Liver (tissue), 9 donors: ENCODE measurements around the gene AQP9. TPM values are rescaled to one million over a fixed set of nuclear protein-coding genes. Genes with fewer than 3 reads are reported as not detected.

Experiments
- DNase-seq: peaks from one replicate; pipeline ENCODE4 v3.0.0-alpha.2; 2017; ENCODE audit warnings: low spot score
- H3K27ac ChIP-seq, 2 donors: one replicate each; pipeline ENCODE4 v1.7.0; 2013; ENCODE audit warnings: inconsistent platforms in 2 of 2, low read length in 2 of 2, control low read depth in 1 of 2, low read depth in 1 of 2, mild to moderate bottlenecking in 1 of 2
- H3K27me3 ChIP-seq, 4 donors: one replicate each; pipeline versions ENCODE4 v1.6.1 to v1.7.0; 2013; ENCODE audit warnings: low read length in 3 of 4, inconsistent platforms in 1 of 4, mild to moderate bottlenecking in 1 of 4, moderate library complexity in 1 of 4; ENCODE audit not compliant: control insufficient read depth in 4 of 4, insufficient read depth in 4 of 4
- H3K36me3 ChIP-seq, 4 donors: one replicate each; pipeline versions ENCODE4 v1.6.1 to v1.7.0; 2013; ENCODE audit warnings: low read length in 3 of 4, mild to moderate bottlenecking in 3 of 4, low read depth in 1 of 4, moderate library complexity in 1 of 4; ENCODE audit not compliant: control insufficient read depth in 4 of 4, insufficient read depth in 3 of 4
- H3K4me1 ChIP-seq, 4 donors: one replicate each; pipeline versions ENCODE4 v1.6.1 to v1.7.0; 2013; ENCODE audit warnings: low read length in 3 of 4, mild to moderate bottlenecking in 3 of 4, moderate library complexity in 1 of 4; ENCODE audit not compliant: control insufficient read depth in 4 of 4, insufficient read depth in 4 of 4
- H3K4me3 ChIP-seq, 3 donors: one replicate each; pipeline versions ENCODE4 v1.6.1 to v1.7.0; 2013; ENCODE audit warnings: low read length in 3 of 3, control low read depth in 1 of 3, low read depth in 1 of 3, mild to moderate bottlenecking in 1 of 3
- H3K9ac ChIP-seq, 2 donors: one replicate each; pipeline ENCODE4 v1.7.0; 2013; ENCODE audit warnings: low read length in 2 of 2, mild to moderate bottlenecking in 2 of 2, moderate library complexity in 2 of 2, control low read depth in 1 of 2, low read depth in 1 of 2
- H3K9me3 ChIP-seq, 4 donors: one replicate each; pipeline versions ENCODE4 v1.6.1 to v1.7.0; 2013; ENCODE audit warnings: low read length in 3 of 4; ENCODE audit not compliant: control insufficient read depth in 4 of 4
- ATF3 ChIP-seq: IDR thresholded peaks from 2 replicates; pipeline ENCODE4 v1.6.1; 2016; ENCODE audit warnings: antibody characterized with exemption
- EGR1 ChIP-seq, 2 donors: IDR thresholded peaks; 2 replicates each; pipeline ENCODE4 v1.6.1; 2016 to 2018; ENCODE audit warnings: antibody characterized with exemption in 2 of 2, low read depth in 2 of 2
- FOXA1 ChIP-seq: IDR thresholded peaks from 2 replicates; pipeline ENCODE4 v1.6.1; 2016; ENCODE audit warnings: antibody characterized with exemption
- FOXA2 ChIP-seq: IDR thresholded peaks from 2 replicates; pipeline ENCODE4 v1.6.1; 2016; ENCODE audit warnings: antibody characterized with exemption
- GABPA ChIP-seq, 2 donors: IDR thresholded peaks in 1 of 2; conservative IDR thresholded peaks in 1 of 2; 2 replicates each; pipeline ENCODE4 v1.6.1; 2016; ENCODE audit warnings: antibody characterized with exemption in 2 of 2, mild to moderate bottlenecking in 1 of 2, moderate library complexity in 1 of 2
- HNF4A ChIP-seq, 2 donors: conservative IDR thresholded peaks; 2 replicates each; pipeline ENCODE4 v1.6.1; 2016; ENCODE audit warnings: antibody characterized with exemption in 2 of 2, mild to moderate bottlenecking in 2 of 2
- HNF4G ChIP-seq: IDR thresholded peaks from 2 replicates; pipeline ENCODE4 v1.6.1; 2016; ENCODE audit warnings: antibody characterized with exemption
- JUND ChIP-seq, 2 donors: IDR thresholded peaks; 2 replicates each; pipeline ENCODE4 v1.6.1; 2016; ENCODE audit warnings: antibody characterized with exemption in 2 of 2
- NR2F2 ChIP-seq: IDR thresholded peaks from 2 replicates; pipeline ENCODE4 v1.6.1; 2016; ENCODE audit warnings: antibody characterized with exemption
- RAD21 ChIP-seq, 2 donors: IDR thresholded peaks; 2 replicates each; pipeline ENCODE4 v1.6.1; 2016; ENCODE audit warnings: antibody characterized with exemption in 2 of 2, mild to moderate bottlenecking in 2 of 2
- REST ChIP-seq: IDR thresholded peaks from 2 replicates; pipeline ENCODE4 v1.6.1; 2016; ENCODE audit warnings: antibody characterized with exemption, mild to moderate bottlenecking
- RXRA ChIP-seq, 2 donors: IDR thresholded peaks; 2 replicates each; pipeline ENCODE4 v1.6.1; 2017 to 2018; ENCODE audit warnings: antibody characterized with exemption in 2 of 2, mild to moderate bottlenecking in 1 of 2
- SP1 ChIP-seq: IDR thresholded peaks from 2 replicates; pipeline ENCODE4 v1.6.1; 2018; ENCODE audit warnings: antibody characterized with exemption, mild to moderate bottlenecking
- TAF1 ChIP-seq: conservative IDR thresholded peaks from 2 replicates; pipeline ENCODE4 v1.6.1; 2016; ENCODE audit warnings: antibody characterized with exemption, mild to moderate bottlenecking
- YY1 ChIP-seq: IDR thresholded peaks from 2 replicates; pipeline ENCODE4 v1.6.1; 2016; ENCODE audit warnings: antibody characterized with exemption, mild to moderate bottlenecking
- ZBTB33 ChIP-seq: IDR thresholded peaks from 2 replicates; pipeline ENCODE4 v1.6.1; 2016; ENCODE audit warnings: antibody characterized with exemption
- WGBS: extraction: QIAGEN DNeasy Blood & Tissue Kit; methylation state at CpG from one replicate; pipeline ENCODE4 v1.1.7; 2013; 5-methylcytosine and 5-hydroxymethylcytosine counted together
- polyA plus RNA-seq, 2 donors: library from polyadenylated mRNA; stranded (reverse) in 1 of 2; unstranded in 1 of 2; fragments of 200-250 nt in 1 of 2; fragments of >200 nt in 1 of 2; fragmentation: Nextera tagmentation in 1 of 2; extraction: Ambion mirVana in 1 of 2; gene quantifications; one replicate each; pipeline versions ENCODE4 v1.2.1 to v1.2.3, GENCODE V29; 2013 to 2015
- total RNA-seq, 2 donors: library from RNA; depleted of rRNA; stranded (reverse); fragments of >200 nt; gene quantifications; one replicate each; pipeline ENCODE4 v1.2.3, GENCODE V29; 2014
- TF ChIP-seq, protein P1 (sequence below): fragments of 150-350 bp; IDR thresholded peaks from 2 replicates; pipeline ENCODE4 v1.5.1; 2017; ENCODE audit warnings: improper control_type of control experiment, low read depth, low read length; ENCODE audit not compliant: missing input control
- TF ChIP-seq, protein P2 (sequence below): IDR thresholded peaks from 2 replicates; pipeline ENCODE4 v1.6.1; 2016; ENCODE audit warnings: antibody characterized with exemption
- donor health status: healthy.
- donor health status: healthy.
- donor health status: healthy.
- donor health status: healthy.
- donor health status: healthy.

AQP9 gene
- 100 to 1,000 TPM in 1 of 2 donors, 1 to 10 TPM in 1; 1.4 to 103 TPM for total RNA-seq
- 100 to 1,000 TPM in 1 of 2 donors, 10 to 100 TPM in 1; 69.9 to 111 TPM for polyA plus RNA-seq

DNA sequence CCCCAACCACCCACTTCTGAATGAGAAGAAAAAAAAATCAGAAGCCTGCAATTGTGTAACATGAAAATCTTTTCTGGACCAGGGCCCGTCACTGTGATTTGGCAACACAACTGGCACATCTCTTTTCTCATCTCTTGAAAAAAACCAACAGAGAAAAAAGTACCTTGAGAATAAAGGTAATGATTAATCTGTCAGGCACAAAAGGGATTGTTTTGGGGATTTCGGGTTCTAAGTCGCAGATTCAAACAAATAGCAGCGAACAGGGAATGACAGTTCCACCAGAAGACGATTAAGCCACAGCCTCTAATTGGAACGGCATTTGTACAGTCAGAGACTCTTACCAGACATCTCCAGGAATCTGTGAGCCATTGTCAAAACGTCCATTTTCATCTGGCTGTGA lies at the start of gene AQP9:
AQP9 (plus strand) TSS at position 276 of the 400 bp plus-strand sequence. CDS start 185 bp downstream, outside the sequence.
- no peak for DNase-seq
- peak within 1 kb of the TSS; percentile 44 to 97 (median 91) for H3K4me3 ChIP-seq
- H3K9ac ChIP-seq = peak within 1 kb of the TSS; percentile 81 to 88
- 31% methylated on average over 7 of the region's 7 CpGs for WGBS
- H3K36me3 ChIP-seq = no peaks in the 10 kb centered on the region
- H3K9me3 ChIP-seq = no peaks in the 10 kb centered on the region
- H3K27me3 ChIP-seq = no peaks in the 10 kb centered on the region
- peak within 1 kb of the TSS; percentile 90 to 94 for H3K27ac ChIP-seq
- peaks cover 2 to 29% (median 21%) of the 10 kb centered on the region in 4 donors for H3K4me1 ChIP-seq
- TF ChIP-seq FOXA2 (peak; percentile 28), RAD21 (IDR thresholded peaks at IDR 0.05) (peak; percentile 35 to 45), RXRA (IDR thresholded peaks at IDR 0.05) (peak; percentile 18 to 84), NR2F2 (no peak), SP1 (no peak), JUND (IDR thresholded peaks at IDR 0.05) (peak; percentile 12 to 75), FOXA1 (peak; percentile 38), HNF4A (conservative IDR thresholded peaks at IDR 0.05) (peak; percentile 45 to 80), ZBTB33 (peak; percentile 15), YY1 (peak; percentile 55), ATF3 (peak; percentile 45), TAF1 (peak; percentile 92), EGR1 (IDR thresholded peaks at IDR 0.05; ENCODE audit: low read depth in 2 of 2) (peak in 1 of 2 donors; percentile 28), GABPA (IDR thresholded peaks at IDR 0.05 in 1 of 2, conservative IDR thresholded peaks at IDR 0.05 in 1 of 2) (no peak), HNF4G (no peak), REST (peak; percentile 66)
- TF ChIP-seq, protein P1, sequence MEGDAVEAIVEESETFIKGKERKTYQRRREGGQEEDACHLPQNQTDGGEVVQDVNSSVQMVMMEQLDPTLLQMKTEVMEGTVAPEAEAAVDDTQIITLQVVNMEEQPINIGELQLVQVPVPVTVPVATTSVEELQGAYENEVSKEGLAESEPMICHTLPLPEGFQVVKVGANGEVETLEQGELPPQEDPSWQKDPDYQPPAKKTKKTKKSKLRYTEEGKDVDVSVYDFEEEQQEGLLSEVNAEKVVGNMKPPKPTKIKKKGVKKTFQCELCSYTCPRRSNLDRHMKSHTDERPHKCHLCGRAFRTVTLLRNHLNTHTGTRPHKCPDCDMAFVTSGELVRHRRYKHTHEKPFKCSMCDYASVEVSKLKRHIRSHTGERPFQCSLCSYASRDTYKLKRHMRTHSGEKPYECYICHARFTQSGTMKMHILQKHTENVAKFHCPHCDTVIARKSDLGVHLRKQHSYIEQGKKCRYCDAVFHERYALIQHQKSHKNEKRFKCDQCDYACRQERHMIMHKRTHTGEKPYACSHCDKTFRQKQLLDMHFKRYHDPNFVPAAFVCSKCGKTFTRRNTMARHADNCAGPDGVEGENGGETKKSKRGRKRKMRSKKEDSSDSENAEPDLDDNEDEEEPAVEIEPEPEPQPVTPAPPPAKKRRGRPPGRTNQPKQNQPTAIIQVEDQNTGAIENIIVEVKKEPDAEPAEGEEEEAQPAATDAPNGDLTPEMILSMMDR = no peak
- TF ChIP-seq, protein P2, sequence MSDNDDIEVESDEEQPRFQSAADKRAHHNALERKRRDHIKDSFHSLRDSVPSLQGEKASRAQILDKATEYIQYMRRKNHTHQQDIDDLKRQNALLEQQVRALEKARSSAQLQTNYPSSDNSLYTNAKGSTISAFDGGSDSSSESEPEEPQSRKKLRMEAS = no peak
